ENCODE results near the gene PRSS57.

PRSS57 gene

DNA sequence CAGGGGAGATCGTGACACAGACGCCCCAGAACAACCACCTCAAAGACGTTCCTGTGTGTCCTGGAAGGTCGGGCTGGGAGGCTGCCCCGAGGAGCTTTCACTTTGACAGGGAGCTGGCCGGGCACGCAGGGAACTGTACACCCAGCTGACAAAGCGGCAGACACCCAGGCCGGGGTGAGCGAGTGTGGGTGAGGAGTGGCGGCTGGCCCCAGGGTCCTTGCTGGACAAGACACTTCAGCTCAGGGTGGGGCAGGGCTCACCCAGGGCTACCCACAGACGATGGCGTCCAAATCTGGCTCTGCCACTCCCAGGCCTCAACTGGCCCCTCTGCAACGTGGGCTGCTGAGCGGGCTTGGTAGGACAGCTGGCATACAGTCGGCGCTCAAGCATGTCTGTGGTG lies 53.5 kb downstream of the PRSS57 start:
- no peak for ATAC-seq
- TF ChIP-seq CREB5 (CRISPR knock-in tag; IDR thresholded peaks at IDR 0.05; ENCODE audit: low read depth) (no peak), RARB (CRISPR knock-in tag; IDR thresholded peaks at IDR 0.05) (no peak), ZNF565 (CRISPR knock-in tag; conservative IDR thresholded peaks at IDR 0.05; ENCODE audit: low read depth) (no peak), TOX (CRISPR knock-in tag; IDR thresholded peaks at IDR 0.05; ENCODE audit: borderline replicate concordance) (no peak), ZNF8 (CRISPR knock-in tag; IDR thresholded peaks at IDR 0.05) (no peak), BACH2 (CRISPR knock-in tag; IDR thresholded peaks at IDR 0.05; ENCODE audit: borderline replicate concordance) (no peak), OSR1 (CRISPR knock-in tag; IDR thresholded peaks at IDR 0.05) (no peak), GLIS3 (CRISPR knock-in tag; IDR thresholded peaks at IDR 0.05) (no peak), ZNF70 (CRISPR knock-in tag; IDR thresholded peaks at IDR 0.05) (no peak), CSRNP3 (CRISPR knock-in tag; IDR thresholded peaks at IDR 0.05) (no peak), ARNTL (CRISPR knock-in tag; IDR thresholded peaks at IDR 0.05; ENCODE audit: borderline replicate concordance, low read depth) (no peak), ZFP30 (CRISPR knock-in tag; IDR thresholded peaks at IDR 0.05) (no peak), PPARA (CRISPR knock-in tag; IDR thresholded peaks at IDR 0.05; ENCODE audit: borderline replicate concordance) (no peak), ZC3H10 (CRISPR knock-in tag; IDR thresholded peaks at IDR 0.05) (no peak), CSDC2 (CRISPR knock-in tag; IDR thresholded peaks at IDR 0.05) (no peak)
- TF ChIP-seq, protein P1, sequence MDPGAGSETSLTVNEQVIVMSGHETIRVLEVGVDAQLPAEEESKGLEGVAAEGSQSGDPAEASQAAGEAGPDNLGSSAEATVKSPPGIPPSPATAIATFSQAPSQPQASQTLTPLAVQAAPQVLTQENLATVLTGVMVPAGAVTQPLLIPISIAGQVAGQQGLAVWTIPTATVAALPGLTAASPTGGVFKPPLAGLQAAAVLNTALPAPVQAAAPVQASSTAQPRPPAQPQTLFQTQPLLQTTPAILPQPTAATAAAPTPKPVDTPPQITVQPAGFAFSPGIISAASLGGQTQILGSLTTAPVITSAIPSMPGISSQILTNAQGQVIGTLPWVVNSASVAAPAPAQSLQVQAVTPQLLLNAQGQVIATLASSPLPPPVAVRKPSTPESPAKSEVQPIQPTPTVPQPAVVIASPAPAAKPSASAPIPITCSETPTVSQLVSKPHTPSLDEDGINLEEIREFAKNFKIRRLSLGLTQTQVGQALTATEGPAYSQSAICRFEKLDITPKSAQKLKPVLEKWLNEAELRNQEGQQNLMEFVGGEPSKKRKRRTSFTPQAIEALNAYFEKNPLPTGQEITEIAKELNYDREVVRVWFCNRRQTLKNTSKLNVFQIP (CRISPR knock-in tag; IDR thresholded peaks at IDR 0.05; ENCODE audit: borderline replicate concordance, low read depth) = no peak
- TF ChIP-seq, protein P2, sequence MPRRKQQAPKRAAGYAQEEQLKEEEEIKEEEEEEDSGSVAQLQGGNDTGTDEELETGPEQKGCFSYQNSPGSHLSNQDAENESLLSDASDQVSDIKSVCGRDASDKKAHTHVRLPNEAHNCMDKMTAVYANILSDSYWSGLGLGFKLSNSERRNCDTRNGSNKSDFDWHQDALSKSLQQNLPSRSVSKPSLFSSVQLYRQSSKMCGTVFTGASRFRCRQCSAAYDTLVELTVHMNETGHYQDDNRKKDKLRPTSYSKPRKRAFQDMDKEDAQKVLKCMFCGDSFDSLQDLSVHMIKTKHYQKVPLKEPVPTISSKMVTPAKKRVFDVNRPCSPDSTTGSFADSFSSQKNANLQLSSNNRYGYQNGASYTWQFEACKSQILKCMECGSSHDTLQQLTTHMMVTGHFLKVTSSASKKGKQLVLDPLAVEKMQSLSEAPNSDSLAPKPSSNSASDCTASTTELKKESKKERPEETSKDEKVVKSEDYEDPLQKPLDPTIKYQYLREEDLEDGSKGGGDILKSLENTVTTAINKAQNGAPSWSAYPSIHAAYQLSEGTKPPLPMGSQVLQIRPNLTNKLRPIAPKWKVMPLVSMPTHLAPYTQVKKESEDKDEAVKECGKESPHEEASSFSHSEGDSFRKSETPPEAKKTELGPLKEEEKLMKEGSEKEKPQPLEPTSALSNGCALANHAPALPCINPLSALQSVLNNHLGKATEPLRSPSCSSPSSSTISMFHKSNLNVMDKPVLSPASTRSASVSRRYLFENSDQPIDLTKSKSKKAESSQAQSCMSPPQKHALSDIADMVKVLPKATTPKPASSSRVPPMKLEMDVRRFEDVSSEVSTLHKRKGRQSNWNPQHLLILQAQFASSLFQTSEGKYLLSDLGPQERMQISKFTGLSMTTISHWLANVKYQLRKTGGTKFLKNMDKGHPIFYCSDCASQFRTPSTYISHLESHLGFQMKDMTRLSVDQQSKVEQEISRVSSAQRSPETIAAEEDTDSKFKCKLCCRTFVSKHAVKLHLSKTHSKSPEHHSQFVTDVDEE (CRISPR knock-in tag; IDR thresholded peaks at IDR 0.05) = no peak

GRCh38 chr19:640606-641189 lies 54.6 kb downstream of the PRSS57 start:
- ATAC-seq = no peak
- TF ChIP-seq, protein P3, sequence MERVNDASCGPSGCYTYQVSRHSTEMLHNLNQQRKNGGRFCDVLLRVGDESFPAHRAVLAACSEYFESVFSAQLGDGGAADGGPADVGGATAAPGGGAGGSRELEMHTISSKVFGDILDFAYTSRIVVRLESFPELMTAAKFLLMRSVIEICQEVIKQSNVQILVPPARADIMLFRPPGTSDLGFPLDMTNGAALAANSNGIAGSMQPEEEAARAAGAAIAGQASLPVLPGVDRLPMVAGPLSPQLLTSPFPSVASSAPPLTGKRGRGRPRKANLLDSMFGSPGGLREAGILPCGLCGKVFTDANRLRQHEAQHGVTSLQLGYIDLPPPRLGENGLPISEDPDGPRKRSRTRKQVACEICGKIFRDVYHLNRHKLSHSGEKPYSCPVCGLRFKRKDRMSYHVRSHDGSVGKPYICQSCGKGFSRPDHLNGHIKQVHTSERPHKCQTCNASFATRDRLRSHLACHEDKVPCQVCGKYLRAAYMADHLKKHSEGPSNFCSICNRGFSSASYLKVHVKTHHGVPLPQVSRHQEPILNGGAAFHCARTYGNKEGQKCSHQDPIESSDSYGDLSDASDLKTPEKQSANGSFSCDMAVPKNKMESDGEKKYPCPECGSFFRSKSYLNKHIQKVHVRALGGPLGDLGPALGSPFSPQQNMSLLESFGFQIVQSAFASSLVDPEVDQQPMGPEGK (CRISPR knock-in tag; IDR thresholded peaks at IDR 0.05; ENCODE audit: borderline replicate concordance) = no peak
- no peak for TF ChIP-seq ISL1 (CRISPR knock-in tag; IDR thresholded peaks at IDR 0.05)
- no peak for TF ChIP-seq RARB (CRISPR knock-in tag; IDR thresholded peaks at IDR 0.05)
- no peak for TF ChIP-seq CSDC2 (CRISPR knock-in tag; IDR thresholded peaks at IDR 0.05)
- no peak for TF ChIP-seq ZC3H10 (CRISPR knock-in tag; IDR thresholded peaks at IDR 0.05)
- no peak for TF ChIP-seq CREB5 (CRISPR knock-in tag; IDR thresholded peaks at IDR 0.05; ENCODE audit: low read depth)
- no peak for TF ChIP-seq SNAI2 (CRISPR knock-in tag; IDR thresholded peaks at IDR 0.05)
- TF ChIP-seq ZFP3 (CRISPR knock-in tag; IDR thresholded peaks at IDR 0.05) = no peak
- TF ChIP-seq, protein P2 (CRISPR knock-in tag; IDR thresholded peaks at IDR 0.05) = no peak
- TF ChIP-seq GLIS3 (CRISPR knock-in tag; IDR thresholded peaks at IDR 0.05) = no peak
- TF ChIP-seq ZNF565 (CRISPR knock-in tag; conservative IDR thresholded peaks at IDR 0.05; ENCODE audit: low read depth) = no peak
- no peak for TF ChIP-seq ESRRG (CRISPR knock-in tag; IDR thresholded peaks at IDR 0.05)
- TF ChIP-seq ZNF8 (CRISPR knock-in tag; IDR thresholded peaks at IDR 0.05) = no peak
- TF ChIP-seq ARNTL (CRISPR knock-in tag; IDR thresholded peaks at IDR 0.05; ENCODE audit: borderline replicate concordance, low read depth) = no peak
- TF ChIP-seq OSR1 (CRISPR knock-in tag; IDR thresholded peaks at IDR 0.05) = no peak
- TF ChIP-seq PPARA (CRISPR knock-in tag; IDR thresholded peaks at IDR 0.05; ENCODE audit: borderline replicate concordance) = no peak
- no peak for TF ChIP-seq BACH2 (CRISPR knock-in tag; IDR thresholded peaks at IDR 0.05; ENCODE audit: borderline replicate concordance)
- TF ChIP-seq TCF4 (CRISPR knock-in tag; IDR thresholded peaks at IDR 0.05; ENCODE audit: borderline replicate concordance) = no peak
- TF ChIP-seq ZFP30 (CRISPR knock-in tag; IDR thresholded peaks at IDR 0.05) = no peak
- no peak for TF ChIP-seq CSRNP3 (CRISPR knock-in tag; IDR thresholded peaks at IDR 0.05)
